Prostate gland (tissue), 2 donors: ENCODE results near the gene TBL3.

Experiments used
- CTCF ChIP-seq, 4 experiments: fragments of 200-600 bp in 2 of 4; fragments of 450-650 bp in 2 of 4; sonication (generic) in 2 of 4; IDR thresholded peaks; 1 replicate in 3 of 4; 2 replicates in 1 of 4; pipeline ENCODE4 v1.5.1; 2016 to 2019; ENCODE audit warnings: antibody characterized with exemption in 4 of 4, mild to moderate bottlenecking in 2 of 4, moderate library complexity in 2 of 4
- POLR2A ChIP-seq: fragments of 450-650 bp; IDR thresholded peaks from one replicate; pipeline ENCODE4 v1.6.1; 2016; ENCODE audit warnings: antibody characterized with exemption, mild to moderate bottlenecking
- POLR2AphosphoS5 ChIP-seq: sonication (generic); formaldehyde crosslinking; IDR thresholded peaks from one replicate; pipeline ENCODE4 v1.6.1; 2017; ENCODE audit warnings: antibody characterized with exemption

GRCh38 chr16:1947369-1947670 is 24.5 kb upstream of the TBL3 start:
- TF ChIP-seq CTCF (IDR thresholded peaks at IDR 0.05) (no peak), POLR2A (no peak), POLR2AphosphoS5 (no peak)
